ENCODE data around the gene PLXDC2.

PLXDC2 gene

DNA sequence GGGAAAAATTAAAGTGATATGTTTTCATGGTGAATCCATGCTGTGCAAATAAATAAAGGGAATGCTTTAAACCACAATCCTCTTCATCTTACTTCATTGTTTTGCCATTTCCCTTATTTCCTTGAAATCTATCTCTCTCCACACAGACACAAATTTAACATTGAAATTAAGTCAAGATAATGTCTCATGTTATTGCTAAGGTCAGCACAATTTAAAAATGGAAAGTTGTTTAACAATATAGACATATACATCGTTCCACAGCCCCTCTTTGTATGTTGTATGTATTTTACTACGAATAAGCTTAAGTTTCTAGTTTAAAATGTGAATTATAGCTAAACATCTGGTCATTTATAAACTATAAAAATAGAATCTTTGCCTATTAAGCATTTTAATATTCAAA, 256.9 kb downstream of the PLXDC2 start:
- FAIRE-seq, result no peak

DNA sequence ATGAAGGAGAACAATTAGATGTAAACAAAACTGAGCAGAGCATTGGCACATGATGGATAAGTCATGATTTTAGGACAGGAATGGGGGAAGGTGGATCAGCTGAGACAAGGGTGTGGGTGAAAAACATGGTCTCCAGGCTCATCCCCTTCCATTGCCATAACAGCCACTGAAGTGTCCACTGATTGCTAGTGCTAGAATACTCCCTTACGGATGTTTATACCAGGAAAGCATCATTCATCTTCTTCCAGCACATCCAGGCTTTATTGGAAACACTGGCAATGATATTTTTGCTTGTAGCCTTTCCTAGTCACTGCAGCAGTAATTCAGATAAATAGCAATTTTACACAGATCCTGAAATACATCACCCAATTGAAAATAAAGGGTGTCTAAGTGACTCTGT, 259.5 kb downstream of the PLXDC2 start:
- no peak for FAIRE-seq

DNA sequence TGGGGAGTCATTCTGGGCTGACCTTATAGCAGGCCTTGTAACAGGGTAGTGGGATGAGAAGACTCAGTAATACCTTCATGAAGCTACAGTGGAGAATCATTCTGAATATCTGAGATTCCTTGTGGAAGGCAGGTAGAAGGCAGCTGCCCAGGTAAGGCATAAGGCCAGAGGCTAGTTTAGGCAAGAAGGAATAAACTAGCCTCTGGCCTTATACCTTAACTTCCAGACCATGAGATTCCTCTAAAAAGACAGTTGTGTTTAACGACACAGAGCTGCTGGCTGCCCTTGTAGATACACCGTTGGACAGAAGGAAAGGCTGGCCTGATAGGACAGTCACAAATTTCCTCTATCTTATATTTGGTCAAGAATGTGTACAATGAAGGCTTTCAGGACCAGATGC, 268.2 kb downstream of the PLXDC2 start:
- FAIRE-seq, result no peak

GRCh38 chr10:20085115-20085514, 268.9 kb downstream of the PLXDC2 start:
- FAIRE-seq, result no peak

GRCh38 chr10:20087353-20087752, 271.1 kb downstream of the PLXDC2 start:
- no peak for FAIRE-seq

- FAIRE-seq, result no peak
Measured at GRCh38 chr10:20088061-20088701, 271.9 kb downstream of the PLXDC2 start.

- no peak for FAIRE-seq
Measured at GRCh38 chr10:20089879-20090278, 273.6 kb downstream of the PLXDC2 start.

DNA sequence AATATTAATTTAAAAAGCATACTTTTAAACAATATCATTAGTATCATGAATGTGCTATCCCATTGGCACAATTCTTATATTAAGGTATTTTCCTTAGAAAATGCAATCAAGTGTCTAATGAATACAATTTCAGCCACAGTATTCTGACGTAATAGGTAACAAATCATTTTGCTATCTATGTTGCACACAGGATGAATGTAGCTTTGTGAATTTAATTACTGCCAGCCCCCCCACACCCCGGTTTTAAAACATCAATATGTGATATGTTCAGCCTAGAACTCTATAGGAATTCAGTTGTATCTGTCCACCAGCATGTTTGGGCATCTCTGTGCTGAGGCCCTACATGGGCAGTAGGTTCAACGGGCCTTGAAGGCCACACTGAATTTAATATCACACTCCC, 274.6 kb downstream of the PLXDC2 start:
- no peak for FAIRE-seq

- no peak for FAIRE-seq
Measured at GRCh38 chr10:20091698-20092097, 275.5 kb downstream of the PLXDC2 start.

DNA sequence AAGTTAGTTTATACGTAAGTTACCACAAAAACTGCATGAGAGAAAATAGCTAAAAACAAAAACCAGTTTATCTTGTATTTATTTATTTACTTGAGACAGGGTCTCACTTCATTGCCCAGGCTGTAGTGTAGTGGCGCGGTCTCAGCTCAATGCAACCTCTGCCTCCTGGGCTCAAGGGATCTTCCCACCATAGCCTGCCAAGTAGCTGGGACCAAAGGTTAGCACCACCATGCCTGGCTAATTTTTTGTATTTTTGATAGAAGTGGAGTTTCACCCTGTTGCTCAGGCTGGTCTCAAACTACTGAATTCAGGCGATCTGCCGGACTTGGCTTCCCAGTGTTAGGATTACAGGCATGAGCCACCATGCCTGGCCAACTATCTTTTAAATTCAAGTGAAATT, 277.4 kb downstream of the PLXDC2 start:
- FAIRE-seq, result no peak

DNA sequence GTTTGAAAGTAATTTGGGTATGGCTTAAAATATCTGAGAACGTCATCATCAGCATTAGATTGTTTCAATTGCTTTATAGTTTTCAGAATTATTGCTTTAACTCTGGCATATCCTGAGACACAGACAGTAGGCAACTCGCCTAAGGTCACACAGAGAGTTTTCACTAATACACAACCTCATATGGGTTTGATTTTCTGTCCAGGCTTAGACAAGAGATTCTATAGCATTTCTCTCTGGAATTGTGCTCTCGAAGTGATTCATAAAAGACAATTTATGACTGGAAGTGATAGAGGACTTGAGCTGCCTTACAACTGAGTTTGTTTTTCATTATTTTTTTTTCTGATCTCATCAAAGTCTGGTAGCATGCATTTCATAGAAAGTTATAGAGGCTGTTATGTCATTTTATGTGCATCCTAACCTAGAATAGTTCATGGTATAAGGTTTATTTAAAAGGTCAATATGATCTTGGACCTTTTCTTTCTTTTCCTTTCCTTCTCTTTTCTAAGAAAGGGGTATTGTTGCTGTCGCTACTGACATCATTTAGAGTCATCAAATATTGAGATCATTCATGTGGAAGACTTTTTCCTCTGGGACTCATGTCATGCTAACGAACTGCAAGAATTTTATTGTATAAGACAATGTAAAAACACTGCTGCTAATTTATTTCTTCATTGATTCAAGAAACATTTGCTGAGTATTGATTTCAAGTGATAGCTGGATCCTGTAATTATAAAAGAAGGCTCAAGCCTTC, 278.2 kb downstream of the PLXDC2 start:
- FAIRE-seq, result no peak

DNA sequence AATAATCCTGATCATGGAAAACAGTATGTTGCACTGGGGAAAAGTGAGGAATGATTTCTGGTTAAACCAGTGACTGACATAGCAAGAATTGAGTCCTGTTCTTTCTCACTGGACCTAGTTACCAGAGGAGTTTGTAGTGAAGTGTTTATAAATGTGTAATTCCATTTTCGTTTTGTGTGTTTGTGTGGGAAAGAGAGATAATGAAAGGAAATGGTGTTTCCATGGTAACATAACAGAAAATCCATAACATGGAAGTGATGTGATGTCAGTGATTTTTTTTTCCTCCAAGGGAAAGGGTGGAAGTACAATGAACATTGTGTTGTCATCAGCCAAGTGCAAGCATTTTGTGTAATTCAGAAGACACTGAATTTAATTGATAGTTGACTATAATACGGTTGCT, 283.9 kb downstream of the PLXDC2 start:
- no peak for FAIRE-seq

DNA sequence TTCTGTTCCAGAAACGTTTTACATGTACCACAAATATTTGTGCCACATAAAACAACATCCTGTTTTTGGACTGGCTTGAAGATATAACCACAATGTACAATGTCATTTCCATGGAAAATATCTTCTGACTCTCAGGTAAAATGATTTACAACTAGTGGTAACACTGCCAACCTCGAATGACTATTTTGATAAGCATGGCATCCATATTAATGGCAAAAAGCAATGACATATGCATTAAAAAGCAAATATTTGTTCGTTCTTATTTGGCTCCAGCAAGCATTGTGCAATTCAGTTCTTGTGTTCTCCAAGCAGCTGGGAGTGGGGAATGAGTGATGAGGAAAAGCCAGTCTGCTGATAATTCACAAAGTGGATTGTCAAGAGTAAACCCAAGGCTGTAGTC, 289.0 kb downstream of the PLXDC2 start:
- FAIRE-seq, result no peak

DNA sequence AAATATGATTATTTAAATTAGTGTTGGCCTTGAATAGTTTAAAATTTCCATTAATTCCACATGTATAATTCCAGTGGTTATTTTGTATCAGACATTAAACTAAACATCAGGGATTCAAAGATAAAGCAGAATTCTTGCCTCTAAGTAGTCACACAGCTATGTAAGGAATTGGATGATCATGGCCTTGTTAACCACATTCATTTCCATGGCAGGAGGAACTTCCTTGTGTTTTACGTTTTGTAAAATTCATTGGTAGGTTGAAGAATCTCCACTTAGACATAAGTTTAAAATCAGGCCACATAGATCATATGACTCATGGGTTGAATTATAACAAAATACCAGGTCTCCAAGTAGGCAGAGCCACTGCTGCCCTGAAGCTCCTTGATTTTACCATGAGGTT, 289.7 kb downstream of the PLXDC2 start:
- FAIRE-seq, result no peak

- no peak for FAIRE-seq
Measured at GRCh38 chr10:20108021-20108420, 291.8 kb downstream of the PLXDC2 start.

- FAIRE-seq, result no peak
Measured at GRCh38 chr10:20109613-20110012, 293.4 kb downstream of the PLXDC2 start.

DNA sequence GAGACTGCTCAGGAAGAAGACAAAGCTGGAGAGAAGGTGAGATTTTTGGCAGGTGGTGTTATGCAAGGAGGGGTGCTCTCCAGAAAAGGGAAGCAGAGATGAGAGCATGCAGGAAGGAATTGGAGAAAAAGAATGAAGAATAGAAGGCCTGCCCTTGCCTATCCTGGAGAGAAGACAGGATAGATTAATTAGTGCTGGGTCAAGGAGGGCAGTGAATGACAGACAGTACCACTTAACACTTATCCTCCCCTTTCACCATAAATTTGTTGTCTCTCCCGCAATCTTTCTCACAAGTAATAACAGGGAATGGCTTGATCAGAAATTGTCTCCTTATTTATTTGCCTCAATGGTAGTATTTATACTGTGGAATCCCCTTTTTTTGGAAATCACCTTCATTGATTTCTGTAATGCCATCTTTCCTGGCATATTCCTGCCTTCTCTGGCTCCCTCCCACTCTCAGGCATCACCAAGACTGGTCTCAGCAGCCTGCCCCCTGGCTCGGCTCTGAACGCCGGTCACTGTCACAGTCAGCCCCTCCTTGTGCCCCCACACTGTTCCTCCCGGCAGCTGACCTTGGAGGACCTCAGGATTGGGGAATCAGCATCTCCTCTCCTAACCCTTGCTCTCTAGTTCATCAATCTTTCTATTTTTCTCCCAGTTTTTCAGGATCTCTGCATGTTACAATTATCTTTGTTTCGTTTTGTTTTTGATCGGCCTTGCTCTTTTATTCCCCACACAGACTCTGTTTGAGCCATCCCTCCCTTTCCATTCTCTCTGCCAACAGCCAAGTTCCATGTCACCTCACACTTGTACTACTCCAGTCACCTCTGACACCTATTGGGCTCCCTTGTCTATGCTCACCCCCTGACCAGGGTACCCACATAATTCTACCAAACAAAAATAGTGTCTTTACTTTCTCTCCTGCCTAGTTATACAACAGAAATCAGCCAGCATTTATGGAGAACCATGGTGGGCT, 294.2 kb downstream of the PLXDC2 start:
- no peak for FAIRE-seq

DNA sequence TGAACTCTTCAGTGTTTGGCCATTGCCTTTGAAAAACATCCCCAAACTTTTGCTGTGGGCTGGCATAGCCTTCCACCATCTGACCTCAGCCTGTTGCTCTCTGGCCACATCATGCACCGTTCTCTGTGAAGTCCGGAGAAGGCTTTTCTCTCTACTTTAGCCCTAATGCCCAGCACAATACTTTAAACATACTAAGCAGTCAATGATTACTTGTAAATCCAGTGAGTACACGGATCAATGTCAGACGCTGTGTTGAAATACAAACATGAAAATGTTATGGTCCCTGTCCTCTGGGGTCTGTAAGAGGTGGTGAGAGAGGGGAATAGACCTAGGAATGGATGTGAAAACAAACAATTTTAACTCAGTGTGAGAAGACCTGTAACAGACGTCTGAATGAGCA, 297.9 kb downstream of the PLXDC2 start:
- no peak for FAIRE-seq

DNA sequence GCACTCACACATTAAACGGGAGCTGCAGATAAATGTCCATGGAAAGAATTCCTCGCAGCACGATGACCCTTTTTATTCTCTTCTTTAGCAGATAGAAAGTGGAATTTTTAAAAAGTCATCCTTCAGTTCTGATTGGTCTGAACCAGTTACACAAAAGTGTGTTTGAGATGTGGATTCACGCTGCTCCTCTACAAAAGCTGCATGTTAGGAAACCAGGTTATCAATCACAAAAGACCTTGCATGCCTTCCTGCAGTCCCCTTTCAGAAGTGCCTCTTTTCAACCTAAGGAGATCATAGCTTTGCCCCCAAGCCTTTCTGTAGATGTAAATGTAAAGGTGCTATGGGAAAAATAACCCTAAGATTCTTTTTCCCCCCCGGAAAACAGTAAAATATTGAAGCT, 299.7 kb downstream of the PLXDC2 start:
- FAIRE-seq, result no peak

DNA sequence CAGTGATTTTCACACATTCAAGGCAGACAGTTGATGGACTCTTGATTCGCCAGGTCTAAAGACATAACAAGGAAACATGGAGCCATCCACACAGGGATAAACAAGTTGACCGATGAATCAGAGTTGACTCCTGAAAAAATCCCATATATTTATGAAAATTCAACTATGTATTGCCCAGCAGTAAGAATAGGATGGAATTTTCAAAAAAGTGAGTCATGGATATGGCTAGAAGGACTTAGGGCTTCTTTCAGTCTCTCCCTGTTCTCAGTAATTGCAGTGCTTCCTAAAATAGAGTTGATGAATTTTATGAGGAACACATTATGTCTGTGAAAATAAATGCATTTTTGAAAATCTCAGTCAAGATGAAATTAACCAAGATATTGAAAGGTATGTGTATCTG, 301.2 kb downstream of the PLXDC2 start:
- no peak for FAIRE-seq

DNA sequence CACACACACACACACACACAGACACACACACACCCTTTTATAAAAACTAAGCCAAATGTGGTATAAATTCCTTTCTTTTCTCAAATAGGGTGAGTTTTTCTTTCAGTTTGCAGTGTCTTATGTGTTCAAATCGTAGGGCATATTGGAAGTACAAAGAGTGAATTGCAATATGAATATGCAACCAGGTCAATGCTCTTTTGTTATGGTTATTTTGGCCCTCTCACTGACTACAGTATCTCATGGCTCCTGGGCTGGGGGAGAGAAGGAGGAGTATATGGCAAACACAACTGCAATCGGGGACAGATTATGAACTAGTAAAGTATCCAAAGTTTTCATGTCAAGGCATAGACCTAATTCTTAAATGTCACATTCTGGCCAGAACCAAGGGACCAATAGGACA, 301.9 kb downstream of the PLXDC2 start:
- FAIRE-seq, result no peak

GRCh38 chr10:20128811-20129210, 312.6 kb downstream of the PLXDC2 start:
- no peak for FAIRE-seq

GRCh38 chr10:20132816-20133215, 316.6 kb downstream of the PLXDC2 start:
- FAIRE-seq, result no peak

Measured in TTC549 (cell line).